Prostate gland (tissue), 1 donor: ENCODE measurements around the gene TSHZ2.

Source experiments
- POLR2A ChIP-seq: fragments of 450-650 bp; IDR thresholded peaks from one replicate; pipeline ENCODE4 v1.6.1; 2016; ENCODE audit warnings: antibody characterized with exemption, mild to moderate bottlenecking
- POLR2AphosphoS5 ChIP-seq: sonication (generic); formaldehyde crosslinking; IDR thresholded peaks from one replicate; pipeline ENCODE4 v1.6.1; 2017; ENCODE audit warnings: antibody characterized with exemption

- TF ChIP-seq POLR2AphosphoS5 = no peak
- TF ChIP-seq POLR2A = no peak
Measured at GRCh38 chr20:52948491-52948890, 23.7 kb upstream of the TSHZ2 start.
